Activated naive CD4-positive, alpha-beta T cell (primary cell): ENCODE results near the gene ARPC2.
"Not testable (repeated sequence)": the region's sequence is repeated elsewhere in the genome, so short reads cannot be mapped to it uniquely, and the experiment has no call there.

Experiments
- DNase-seq, 4 experiments: peaks; one replicate each; lab custom pipeline; 2025; lab: John Stamatoyannopoulos, UW

The ARPC2 gene

GRCh38 chr2:218270721-218271486 is 53.9 kb downstream of the ARPC2 start:
- no peak for DNase-seq

- no peak for DNase-seq
Observed at GRCh38 chr2:218271487-218271797, 54.5 kb downstream of the ARPC2 start.

- no peak for DNase-seq
Observed at GRCh38 chr2:218271865-218272530, 55.0 kb downstream of the ARPC2 start.

GRCh38 chr2:218272531-218273212 is 55.7 kb downstream of the ARPC2 start:
- peak; percentile 28 to 62 (median 50) for DNase-seq

- DNase-seq = not testable (repeated sequence)
Observed at GRCh38 chr2:218273214-218273907, 56.4 kb downstream of the ARPC2 start.

- DNase-seq = no peak
Observed at GRCh38 chr2:218273908-218274249, 56.9 kb downstream of the ARPC2 start.

GRCh38 chr2:218274586-218274985 is 57.6 kb downstream of the ARPC2 start:
- no peak for DNase-seq

GRCh38 chr2:218275371-218276072 is 58.5 kb downstream of the ARPC2 start:
- DNase-seq = no peak

- DNase-seq = no peak
Observed at GRCh38 chr2:218276986-218277755, 60.2 kb downstream of the ARPC2 start.

GRCh38 chr2:218277921-218278320 is 60.9 kb downstream of the ARPC2 start:
- no peak for DNase-seq

- DNase-seq = no peak
Observed at GRCh38 chr2:218278531-218279360, 61.8 kb downstream of the ARPC2 start.

GRCh38 chr2:218280260-218280870 is 63.4 kb downstream of the ARPC2 start:
- DNase-seq = no peak

GRCh38 chr2:218281449-218281848 is 64.5 kb downstream of the ARPC2 start:
- no peak for DNase-seq

- DNase-seq = no peak
Observed at GRCh38 chr2:218282173-218282991, 65.4 kb downstream of the ARPC2 start.

- peak in 2 of 4 experiments; percentile 11 to 22 for DNase-seq
Observed at GRCh38 chr2:218284106-218284811, 67.3 kb downstream of the ARPC2 start.

GRCh38 chr2:218285604-218286003 is 68.6 kb downstream of the ARPC2 start:
- DNase-seq = no peak

GRCh38 chr2:218286570-218287459 is 69.8 kb downstream of the ARPC2 start:
- peak in 2 of 4 experiments; percentile 34 to 56 for DNase-seq
